RWPE1 (cell line): ENCODE measurements around the gene HOXA9.

ENCODE experiments used
- CTCF ChIA-PET: fragments of 350-600 bp; sonication (Branson Sonifier 250); formaldehyde crosslinking; extraction: SDS; loops from one replicate; lab custom pipeline; 2021; lab: Yijun Ruan, JAX
- POLR2A ChIA-PET: fragments of 400-600 bp; formaldehyde crosslinking; extraction: SDS; loops from one replicate; lab custom pipeline; 2020; ENCODE audit warnings: antibody characterized with exemption; ENCODE audit not compliant: low non-redundant PET; lab: Yijun Ruan, JAX
- DNase-seq: peaks from one replicate; pipeline ENCODE4 v3.0.0; 2012; ENCODE audit warnings: low spot score
- H3K27ac ChIP-seq: fragments of 450-650 bp; 2 replicates; pipeline ENCODE4 v1.5.1; 2017
- TF ChIP-seq, protein P1 (sequence below): fragments of 450-650 bp; conservative IDR thresholded peaks from 2 replicates; pipeline ENCODE4 v1.5.1; 2017; ENCODE audit warnings: low read depth, mild to moderate bottlenecking

HOXA9 gene

GRCh38 chr7:27162561-27163287 is 2.6 kb downstream of the HOXA9 start:
- ChIA-PET POLR2A (interaction anchor here (0.8 kb wide), 1 partner anchor 14 kb away, joined by 4 read pairs; no protein-coding TSS in a partner anchor), CTCF (interaction anchor here (0.7 to 2.5 kb wide), 7 partner anchors 9 to 794 kb away, joined by 3 to 45 read pairs (median 6); partner anchors contain the start of genes HOXA3 and HOXA5)
- TF ChIP-seq, protein P1, sequence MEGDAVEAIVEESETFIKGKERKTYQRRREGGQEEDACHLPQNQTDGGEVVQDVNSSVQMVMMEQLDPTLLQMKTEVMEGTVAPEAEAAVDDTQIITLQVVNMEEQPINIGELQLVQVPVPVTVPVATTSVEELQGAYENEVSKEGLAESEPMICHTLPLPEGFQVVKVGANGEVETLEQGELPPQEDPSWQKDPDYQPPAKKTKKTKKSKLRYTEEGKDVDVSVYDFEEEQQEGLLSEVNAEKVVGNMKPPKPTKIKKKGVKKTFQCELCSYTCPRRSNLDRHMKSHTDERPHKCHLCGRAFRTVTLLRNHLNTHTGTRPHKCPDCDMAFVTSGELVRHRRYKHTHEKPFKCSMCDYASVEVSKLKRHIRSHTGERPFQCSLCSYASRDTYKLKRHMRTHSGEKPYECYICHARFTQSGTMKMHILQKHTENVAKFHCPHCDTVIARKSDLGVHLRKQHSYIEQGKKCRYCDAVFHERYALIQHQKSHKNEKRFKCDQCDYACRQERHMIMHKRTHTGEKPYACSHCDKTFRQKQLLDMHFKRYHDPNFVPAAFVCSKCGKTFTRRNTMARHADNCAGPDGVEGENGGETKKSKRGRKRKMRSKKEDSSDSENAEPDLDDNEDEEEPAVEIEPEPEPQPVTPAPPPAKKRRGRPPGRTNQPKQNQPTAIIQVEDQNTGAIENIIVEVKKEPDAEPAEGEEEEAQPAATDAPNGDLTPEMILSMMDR = no peak
- DNase-seq = no peak
- peak overlapping the region; percentile 96 for H3K27ac ChIP-seq

GRCh38 chr7:27161721-27162560 is 3.4 kb downstream of the HOXA9 start:
- TF ChIP-seq, protein P1 = no peak
- ChIA-PET POLR2A (interaction anchor here (0.8 kb wide), 1 partner anchor 13 kb away, joined by 4 read pairs; no protein-coding TSS in a partner anchor), CTCF (interaction anchor here (0.7 to 2.5 kb wide), 9 partner anchors 11 to 963 kb away, joined by 3 to 45 read pairs (median 5); partner anchors contain the start of genes HOXA11, HOXA3 and HOXA5)
- DNase-seq = no peak
- peak overlapping the region; percentile 94 for H3K27ac ChIP-seq

DNA sequence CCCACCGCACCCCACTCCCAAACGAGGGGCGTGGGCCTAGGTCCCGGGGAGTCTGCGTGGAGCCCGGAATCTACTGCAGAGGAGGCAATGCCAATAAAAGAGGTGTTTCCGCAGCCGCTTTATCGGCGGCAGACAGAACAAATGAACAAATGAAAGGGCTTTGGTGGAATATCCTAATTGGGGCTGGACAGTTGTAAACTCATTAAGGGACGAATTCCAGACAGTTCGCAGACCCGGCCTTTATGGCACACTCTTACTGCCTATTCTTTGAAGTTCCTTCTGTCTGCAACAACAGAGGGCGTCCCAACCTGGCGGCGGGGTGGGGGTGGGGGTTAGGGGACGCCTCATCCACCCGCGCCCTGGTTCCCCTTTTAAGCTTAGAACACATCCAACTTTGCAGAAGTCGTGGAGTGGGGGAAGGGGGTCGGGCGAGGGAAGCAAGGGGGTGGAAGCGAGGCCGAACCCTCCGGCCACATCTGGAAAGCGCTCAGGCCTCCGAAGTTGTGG is 4.1 kb downstream of the HOXA9 start:
- peak overlapping the region; percentile 94 for H3K27ac ChIP-seq
- CTCF ChIA-PET = interaction anchor here (0.9 to 2.5 kb wide), 17 partner anchors 10 to 963 kb away, joined by 3 to 45 read pairs (median 5); partner anchors contain the start of genes HOXA10, HOXA11, HOXA3 and HOXA5
- DNase-seq = no peak
- TF ChIP-seq, protein P1 = peak; percentile 53
- POLR2A ChIA-PET = interaction anchor here (0.6 to 0.7 kb wide), 3 partner anchors 28 to 47 kb away, joined by 3 read pairs; no protein-coding TSS in a partner anchor

DNA sequence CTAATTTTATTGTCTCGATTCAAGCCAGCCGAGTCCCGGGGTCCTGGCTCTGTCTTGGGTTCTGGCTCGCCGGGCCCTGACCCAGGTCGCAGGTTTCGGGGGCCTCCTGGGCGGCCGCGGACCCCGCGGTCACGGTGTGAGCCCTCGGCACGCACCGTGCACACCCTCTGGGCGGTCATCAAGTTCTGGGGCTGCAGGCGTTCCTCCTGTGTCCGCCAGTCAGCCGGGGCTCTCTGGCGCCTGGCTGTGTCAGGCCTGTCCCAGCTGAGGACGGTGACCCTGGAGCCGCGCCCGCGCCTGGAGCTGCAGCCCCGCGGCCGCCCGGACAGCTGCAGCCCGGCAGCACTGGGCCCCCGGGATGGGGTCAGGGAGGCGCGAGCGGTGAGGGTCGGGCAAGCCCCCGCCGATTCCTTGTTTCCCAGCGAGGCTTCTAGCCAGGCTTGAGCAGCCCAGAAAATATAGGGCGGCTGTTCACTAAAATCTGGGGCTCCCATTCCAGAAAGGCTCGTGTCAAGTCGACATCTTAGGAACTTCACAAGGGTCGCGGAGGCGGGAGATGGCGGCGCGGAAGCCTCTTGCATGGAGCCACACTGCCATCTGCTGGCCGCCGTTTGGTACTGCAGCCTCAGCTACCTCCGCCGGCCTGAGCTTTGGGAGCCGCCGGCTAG is 4.7 kb downstream of the HOXA9 start:
- peak overlapping the region; percentile 94 for H3K27ac ChIP-seq
- TF ChIP-seq, protein P1 = peak; percentile 99
- CTCF ChIA-PET = interaction anchor here (0.6 to 2.5 kb wide), 19 partner anchors 10 to 962 kb away, joined by 3 to 45 read pairs (median 5); partner anchors contain the start of genes HOXA10, HOXA11, HOXA3 and HOXA5
- DNase-seq = no peak
- POLR2A ChIA-PET = interaction anchor here (0.6 to 0.7 kb wide), 3 partner anchors 27 to 46 kb away, joined by 3 read pairs; no protein-coding TSS in a partner anchor

- H3K27ac ChIP-seq = peak overlapping the region; percentile 94
- ChIA-PET CTCF (interaction anchor here (0.6 to 2.5 kb wide), 15 partner anchors 9 to 962 kb away, joined by 3 to 45 read pairs (median 5); partner anchors contain the start of genes HOXA10, HOXA3 and HOXA5), POLR2A (no interaction called here)
- no peak for DNase-seq
- TF ChIP-seq, protein P1 = no peak
Measured at GRCh38 chr7:27160145-27160545, 5.2 kb downstream of the HOXA9 start.
